Astrocyte (in vitro differentiated cells and primary cell): Measurements from ENCODE around the gene DOK7. TPM values are rescaled to one million over a fixed set of nuclear protein-coding genes. Genes with fewer than 3 reads are reported as not detected.
"Not testable (repeated sequence)": the region's sequence is repeated elsewhere in the genome, so short reads cannot be mapped to it uniquely, and the experiment has no call there.

Experiments used
- DNase-seq: peaks from one replicate; pipeline ENCODE4 v3.0.0-alpha.2; 2010; ENCODE audit warnings: low read depth
- FAIRE-seq: peaks from 2 replicates; lab custom pipeline; 2011; peaks lifted over from hg19 to GRCh38; lab: Jason Lieb, UNC
- H2AFZ ChIP-seq: 2 replicates; pipeline ENCODE4 v1.6.0; 2012; ENCODE audit warnings: low read depth, low read length, inconsistent platforms
- H3K27ac ChIP-seq: 2 replicates; pipeline ENCODE4 v1.5.1; 2011; ENCODE audit warnings: low read depth, low read length, inconsistent platforms
- H3K27me3 ChIP-seq: 2 replicates; pipeline ENCODE4 v1.6.0; 2011; ENCODE audit warnings: low read length, inconsistent platforms; ENCODE audit not compliant: insufficient read depth
- H3K36me3 ChIP-seq: 2 replicates; pipeline ENCODE4 v1.5.1; 2011; ENCODE audit warnings: low read length, inconsistent platforms; ENCODE audit not compliant: insufficient read depth
- H3K4me1 ChIP-seq: 2 replicates; pipeline ENCODE4 v1.5.1; 2011; ENCODE audit warnings: low read length, inconsistent platforms; ENCODE audit not compliant: insufficient read depth
- H3K4me2 ChIP-seq: 2 replicates; pipeline ENCODE4 v1.6.0; 2012; ENCODE audit warnings: low read length, inconsistent platforms
- H3K4me3 ChIP-seq: 2 replicates; pipeline ENCODE4 v1.5.1; 2011; ENCODE audit warnings: low read depth, mild to moderate bottlenecking, low read length, inconsistent platforms; ENCODE audit not compliant: insufficient read depth
- H3K79me2 ChIP-seq: 2 replicates; pipeline ENCODE4 v1.6.0; 2012; ENCODE audit warnings: mild to moderate bottlenecking, low read length, inconsistent platforms; ENCODE audit not compliant: insufficient read depth
- H3K9ac ChIP-seq: 2 replicates; pipeline ENCODE4 v1.6.0; 2012; ENCODE audit warnings: mild to moderate bottlenecking, low read length, inconsistent platforms
- H3K9me3 ChIP-seq: 2 replicates; pipeline ENCODE4 v1.5.1; 2012; ENCODE audit warnings: low read depth, mild to moderate bottlenecking, low read length, inconsistent platforms; ENCODE audit not compliant: insufficient read depth
- H4K20me1 ChIP-seq: 2 replicates; pipeline ENCODE4 v1.6.0; 2012; ENCODE audit warnings: low read length, inconsistent platforms; ENCODE audit not compliant: insufficient read depth
- H3K27ac Mint-ChIP-seq: one replicate; pipeline ENCODE4 v1.8.0; 2021; ENCODE audit warnings: mild to moderate bottlenecking, mixed read lengths; ENCODE audit not compliant: unreplicated experiment
- H3K27me3 Mint-ChIP-seq: one replicate; pipeline ENCODE4 v1.8.0; 2021; ENCODE audit warnings: low read depth, mixed read lengths; ENCODE audit not compliant: unreplicated experiment
- H3K36me3 Mint-ChIP-seq: one replicate; pipeline ENCODE4 v1.8.0; 2021; ENCODE audit warnings: low read depth, mixed read lengths; ENCODE audit not compliant: unreplicated experiment
- H3K4me1 Mint-ChIP-seq: one replicate; pipeline ENCODE4 v1.8.0; 2021; ENCODE audit warnings: low read depth, mixed read lengths; ENCODE audit not compliant: unreplicated experiment
- H3K4me3 Mint-ChIP-seq: one replicate; pipeline ENCODE4 v1.8.0; 2021; ENCODE audit warnings: mild to moderate bottlenecking, moderate library complexity, mixed read lengths; ENCODE audit not compliant: unreplicated experiment
- H3K9me3 Mint-ChIP-seq: one replicate; pipeline ENCODE4 v1.8.0; 2021; ENCODE audit warnings: mild to moderate bottlenecking, mixed read lengths; ENCODE audit not compliant: unreplicated experiment
- CTCF ChIP-seq: IDR thresholded peaks from 2 replicates; pipeline ENCODE4 v1.5.1; 2011; ENCODE audit warnings: low read depth, mild to moderate bottlenecking, inconsistent platforms, low read length, moderate library complexity; ENCODE audit not compliant: insufficient read depth
- EZH2 ChIP-seq: IDR thresholded peaks from 2 replicates; pipeline ENCODE4 v1.6.1; 2012; ENCODE audit warnings: mild to moderate bottlenecking, low read length, inconsistent platforms; ENCODE audit not compliant: insufficient read depth
- total RNA-seq: library from RNA; stranded (reverse); gene quantifications from 2 replicates; pipeline ENCODE4 v1.2.1, GENCODE V29; 2021

DOK7 gene
- total RNA-seq, 1 donor from 2014 or later, result not detected

- Mint-ChIP-seq H3K27me3 (peaks cover 19% of the 10 kb centered on the region), H3K27ac (no peak overlapping the region), H3K4me1 (peaks cover 5% of the 10 kb centered on the region), H3K36me3 (peaks cover 5% of the 10 kb centered on the region), H3K4me3 (peak overlapping the region; percentile 97), H3K9me3 (peaks cover 10% of the 10 kb centered on the region)
- H2AFZ ChIP-seq, result peak overlapping the region; percentile 100
- H3K4me1 ChIP-seq, result peaks cover 14% of the 10 kb centered on the region
- FAIRE-seq (no peak), DNase-seq (no peak)
- H3K4me3 ChIP-seq, result peak overlapping the region; percentile 69
- peaks cover 38% of the 10 kb centered on the region for H3K79me2 ChIP-seq
- TF ChIP-seq EZH2, result no peak
- no peak for TF ChIP-seq CTCF
- no peak overlapping the region for H3K27ac ChIP-seq
- peaks cover 37% of the 10 kb centered on the region for H4K20me1 ChIP-seq
- H3K9ac ChIP-seq, result peak overlapping the region; percentile 57
- peak overlapping the region; percentile 97 for H3K4me2 ChIP-seq
- H3K36me3 ChIP-seq, result no peaks in the 10 kb centered on the region
- H3K27me3 ChIP-seq, result no peaks in the 10 kb centered on the region
- no peaks in the 10 kb centered on the region for H3K9me3 ChIP-seq
Observed at GRCh38 chr4:3532751-3533422, 69.8 kb downstream of the DOK7 start.

GRCh38 chr4:3533423-3533820 is 70.3 kb downstream of the DOK7 start:
- no peaks in the 10 kb centered on the region for H3K36me3 ChIP-seq
- H3K79me2 ChIP-seq, result peaks cover 32% of the 10 kb centered on the region
- no peaks in the 10 kb centered on the region for H3K27me3 ChIP-seq
- Mint-ChIP-seq H3K4me1 (peaks cover 5% of the 10 kb centered on the region), H3K4me3 (peak overlapping the region; percentile 56), H3K36me3 (peaks cover 3% of the 10 kb centered on the region), H3K27me3 (peaks cover 19% of the 10 kb centered on the region), H3K27ac (no peak overlapping the region), H3K9me3 (peaks cover 10% of the 10 kb centered on the region)
- TF ChIP-seq CTCF (no peak), EZH2 (no peak)
- peaks cover 31% of the 10 kb centered on the region for H4K20me1 ChIP-seq
- H3K9me3 ChIP-seq, result no peaks in the 10 kb centered on the region
- no peak overlapping the region for H3K4me2 ChIP-seq
- H3K4me3 ChIP-seq, result no peak overlapping the region
- H3K9ac ChIP-seq, result no peak overlapping the region
- DNase-seq (no peak), FAIRE-seq (no peak)
- H3K4me1 ChIP-seq, result peaks cover 14% of the 10 kb centered on the region
- no peak overlapping the region for H2AFZ ChIP-seq
- H3K27ac ChIP-seq, result no peak overlapping the region

GRCh38 chr4:3535812-3536211 is 72.7 kb downstream of the DOK7 start:
- H3K4me2 ChIP-seq, H3K4me1 Mint-ChIP-seq, H3K27ac ChIP-seq, DNase-seq, FAIRE-seq, H3K36me3 ChIP-seq, H3K27me3 ChIP-seq, H4K20me1 ChIP-seq, H3K27ac Mint-ChIP-seq, H3K9ac ChIP-seq, H3K36me3 Mint-ChIP-seq, H3K4me3 ChIP-seq, H3K4me1 ChIP-seq, H3K9me3 ChIP-seq, H3K4me3 Mint-ChIP-seq, H2AFZ ChIP-seq: not testable (repeated sequence)
- H3K27me3 Mint-ChIP-seq, result peaks cover 19% of the 10 kb centered on the region
- H3K9me3 Mint-ChIP-seq, result peaks cover 13% of the 10 kb centered on the region
- H3K79me2 ChIP-seq, result peaks cover 11% of the 10 kb centered on the region

- H2AFZ ChIP-seq, FAIRE-seq, H3K36me3 ChIP-seq, H3K9ac ChIP-seq, H3K4me3 ChIP-seq, H3K36me3 Mint-ChIP-seq, H3K27ac ChIP-seq, H3K79me2 ChIP-seq, H3K27ac Mint-ChIP-seq, H3K27me3 ChIP-seq, H3K4me1 ChIP-seq, H3K4me3 Mint-ChIP-seq, DNase-seq, H4K20me1 ChIP-seq, H3K4me1 Mint-ChIP-seq, H3K4me2 ChIP-seq, H3K9me3 ChIP-seq: not testable (repeated sequence)
- Mint-ChIP-seq H3K27me3 (peaks cover 14% of the 10 kb centered on the region), H3K9me3 (peaks cover 12% of the 10 kb centered on the region)
Observed at GRCh38 chr4:3538906-3539305, 75.8 kb downstream of the DOK7 start.

- not testable (repeated sequence) for H3K36me3 Mint-ChIP-seq, FAIRE-seq, H3K9me3 ChIP-seq, H3K27me3 Mint-ChIP-seq, H3K4me1 ChIP-seq, H4K20me1 ChIP-seq, H3K4me3 Mint-ChIP-seq, H3K4me2 ChIP-seq, H3K36me3 ChIP-seq, H3K79me2 ChIP-seq, H3K27ac Mint-ChIP-seq, H3K27me3 ChIP-seq, DNase-seq, H2AFZ ChIP-seq, H3K9ac ChIP-seq, H3K4me3 ChIP-seq, H3K27ac ChIP-seq, H3K4me1 Mint-ChIP-seq, H3K9me3 Mint-ChIP-seq
Observed at GRCh38 chr4:3543415-3543814, 80.3 kb downstream of the DOK7 start.
